ENCODE measurements around the gene MOB1B. TPM values are rescaled to one million over a fixed set of nuclear protein-coding genes. Genes with fewer than 3 reads are reported as not detected.

Gene MOB1B
- total RNA-seq, 1 donor from 2014 or later, result 26.0 TPM

DNA sequence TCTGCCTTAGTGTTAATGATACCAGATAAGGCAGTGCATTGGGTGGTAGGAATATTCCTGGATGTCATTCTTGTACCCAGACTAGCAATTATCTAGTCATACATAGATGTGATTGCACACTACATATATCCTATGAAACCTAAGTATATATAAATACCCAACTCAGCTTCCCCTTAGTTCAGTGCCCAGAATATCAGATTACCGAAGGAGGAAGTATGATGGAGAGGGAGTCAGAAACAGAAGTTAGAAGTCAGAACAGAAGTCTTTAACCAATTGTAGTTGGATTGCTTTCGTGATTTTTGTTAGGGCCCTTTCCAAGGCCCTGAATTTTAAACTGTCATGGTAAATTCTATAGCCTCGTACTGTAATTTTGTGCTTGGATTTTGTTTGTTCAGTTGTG is 42.9 kb downstream of the MOB1B start:
- H3K9me3 Mint-ChIP-seq (ENCODE audit: unreplicated experiment), result no peaks in the 10 kb centered on the region
- no peaks in the 10 kb centered on the region for H3K27me3 Mint-ChIP-seq (ENCODE audit: unreplicated experiment)
- H3K4me3 Mint-ChIP-seq (ENCODE audit: unreplicated experiment), result no peak overlapping the region
- H3K27ac Mint-ChIP-seq (ENCODE audit: unreplicated experiment), result peak overlapping the region; percentile 82
- no peak for DNase-seq (ENCODE audit: extremely low spot score, unreplicated experiment)
- H3K4me1 Mint-ChIP-seq (ENCODE audit: unreplicated experiment), result peaks cover 32% of the 10 kb centered on the region
- TF ChIP-seq, protein P1, sequence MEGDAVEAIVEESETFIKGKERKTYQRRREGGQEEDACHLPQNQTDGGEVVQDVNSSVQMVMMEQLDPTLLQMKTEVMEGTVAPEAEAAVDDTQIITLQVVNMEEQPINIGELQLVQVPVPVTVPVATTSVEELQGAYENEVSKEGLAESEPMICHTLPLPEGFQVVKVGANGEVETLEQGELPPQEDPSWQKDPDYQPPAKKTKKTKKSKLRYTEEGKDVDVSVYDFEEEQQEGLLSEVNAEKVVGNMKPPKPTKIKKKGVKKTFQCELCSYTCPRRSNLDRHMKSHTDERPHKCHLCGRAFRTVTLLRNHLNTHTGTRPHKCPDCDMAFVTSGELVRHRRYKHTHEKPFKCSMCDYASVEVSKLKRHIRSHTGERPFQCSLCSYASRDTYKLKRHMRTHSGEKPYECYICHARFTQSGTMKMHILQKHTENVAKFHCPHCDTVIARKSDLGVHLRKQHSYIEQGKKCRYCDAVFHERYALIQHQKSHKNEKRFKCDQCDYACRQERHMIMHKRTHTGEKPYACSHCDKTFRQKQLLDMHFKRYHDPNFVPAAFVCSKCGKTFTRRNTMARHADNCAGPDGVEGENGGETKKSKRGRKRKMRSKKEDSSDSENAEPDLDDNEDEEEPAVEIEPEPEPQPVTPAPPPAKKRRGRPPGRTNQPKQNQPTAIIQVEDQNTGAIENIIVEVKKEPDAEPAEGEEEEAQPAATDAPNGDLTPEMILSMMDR (IDR thresholded peaks at IDR 0.05), result no peak
- H3K36me3 Mint-ChIP-seq (ENCODE audit: unreplicated experiment), result peaks cover 3% of the 10 kb centered on the region

DNA sequence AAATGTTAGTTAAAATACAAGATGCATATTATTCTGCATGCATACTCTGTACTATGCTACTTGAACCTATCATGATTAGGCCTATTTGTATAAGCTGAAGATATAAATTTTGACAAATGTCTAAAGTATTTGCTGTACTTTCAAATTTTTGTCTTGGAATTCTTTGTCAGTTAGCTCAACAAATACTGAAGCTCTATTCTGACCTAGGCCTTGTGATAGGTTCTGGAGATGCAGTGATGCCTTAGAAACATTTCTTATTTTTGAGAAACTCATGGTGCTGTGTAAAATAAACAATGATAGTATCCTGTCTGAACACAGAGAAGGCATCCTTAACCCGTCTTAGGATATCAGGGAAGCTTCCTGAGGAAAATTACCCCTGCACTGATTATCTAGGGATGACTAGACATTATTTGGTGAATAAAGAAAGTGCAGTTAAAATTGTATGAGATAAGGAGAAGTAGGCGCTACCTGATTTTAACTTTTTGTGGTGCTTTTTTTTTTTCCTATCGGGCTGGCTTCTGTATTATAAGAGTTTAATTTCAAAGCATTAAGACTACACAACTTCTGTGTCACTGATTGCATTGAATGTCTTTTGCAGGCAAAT is 43.4 kb downstream of the MOB1B start:
- DNase-seq (ENCODE audit: extremely low spot score, unreplicated experiment), result no peak
- peaks cover 32% of the 10 kb centered on the region for H3K4me1 Mint-ChIP-seq (ENCODE audit: unreplicated experiment)
- H3K9me3 Mint-ChIP-seq (ENCODE audit: unreplicated experiment), result no peaks in the 10 kb centered on the region
- H3K27me3 Mint-ChIP-seq (ENCODE audit: unreplicated experiment), result no peaks in the 10 kb centered on the region
- H3K27ac Mint-ChIP-seq (ENCODE audit: unreplicated experiment), result peak overlapping the region; percentile 82
- peaks cover 2% of the 10 kb centered on the region for H3K36me3 Mint-ChIP-seq (ENCODE audit: unreplicated experiment)
- TF ChIP-seq, protein P1 (IDR thresholded peaks at IDR 0.05), result no peak
- no peak overlapping the region for H3K4me3 Mint-ChIP-seq (ENCODE audit: unreplicated experiment)

DNA sequence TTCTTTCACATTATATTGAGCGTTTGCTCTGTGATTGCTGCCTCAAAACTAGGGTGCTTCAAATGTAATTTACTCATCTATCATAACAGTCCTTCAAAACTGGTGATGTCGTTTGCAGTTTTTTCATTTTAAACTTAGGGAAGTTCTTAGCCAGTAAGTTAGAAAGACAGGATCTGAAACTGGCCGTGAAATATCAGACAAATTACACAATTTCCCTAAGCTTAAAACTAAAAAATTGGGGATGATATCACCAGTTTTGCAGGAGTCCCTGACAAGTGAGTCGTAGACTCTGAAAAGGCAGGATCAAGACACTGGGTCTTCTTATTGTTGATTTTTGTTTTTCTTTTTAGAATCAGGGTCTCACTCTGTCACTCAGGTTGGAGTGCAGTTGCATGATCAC is 44.8 kb downstream of the MOB1B start:
- Mint-ChIP-seq H3K36me3 (ENCODE audit: unreplicated experiment) (no peaks in the 10 kb centered on the region), H3K4me3 (ENCODE audit: unreplicated experiment) (no peak overlapping the region), H3K9me3 (ENCODE audit: unreplicated experiment) (no peaks in the 10 kb centered on the region), H3K4me1 (ENCODE audit: unreplicated experiment) (peaks cover 32% of the 10 kb centered on the region), H3K27ac (ENCODE audit: unreplicated experiment) (no peak overlapping the region), H3K27me3 (ENCODE audit: unreplicated experiment) (no peaks in the 10 kb centered on the region)
- DNase-seq (ENCODE audit: extremely low spot score, unreplicated experiment), result no peak
- TF ChIP-seq, protein P1 (IDR thresholded peaks at IDR 0.05), result no peak

DNA sequence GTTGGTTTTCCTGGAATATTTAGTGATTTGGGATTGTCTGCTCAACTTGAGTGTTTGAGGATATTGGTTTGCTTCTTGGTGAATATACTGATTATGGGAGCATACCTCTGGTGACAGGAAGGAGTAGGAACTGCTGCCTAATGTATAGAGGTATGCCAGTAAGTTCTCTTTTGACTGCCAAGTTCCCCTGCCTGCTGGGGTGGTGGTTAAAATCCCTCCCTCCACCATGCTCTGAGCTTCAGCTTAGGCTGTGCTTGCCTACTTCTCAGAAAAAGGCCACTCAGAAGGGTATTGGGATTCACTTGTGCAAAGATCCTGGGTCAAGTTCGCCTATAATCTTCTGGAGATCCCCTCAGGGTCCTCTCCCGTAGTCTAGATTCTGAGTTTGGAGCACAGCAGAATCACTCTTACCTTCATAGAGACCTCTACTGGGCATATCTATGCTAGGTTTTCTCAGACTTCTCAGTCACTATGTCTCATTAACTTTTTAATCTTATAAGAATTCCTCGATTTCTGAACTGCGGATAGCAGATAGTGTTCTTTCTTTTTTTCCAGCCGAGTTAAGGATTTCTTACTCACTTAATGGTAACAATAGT is 46.6 kb downstream of the MOB1B start:
- no peaks in the 10 kb centered on the region for H3K27me3 Mint-ChIP-seq (ENCODE audit: unreplicated experiment)
- no peak for DNase-seq (ENCODE audit: extremely low spot score, unreplicated experiment)
- no peaks in the 10 kb centered on the region for H3K9me3 Mint-ChIP-seq (ENCODE audit: unreplicated experiment)
- TF ChIP-seq, protein P1 (IDR thresholded peaks at IDR 0.05), result no peak
- no peak overlapping the region for H3K27ac Mint-ChIP-seq (ENCODE audit: unreplicated experiment)
- H3K4me1 Mint-ChIP-seq (ENCODE audit: unreplicated experiment), result peaks cover 32% of the 10 kb centered on the region
- H3K36me3 Mint-ChIP-seq (ENCODE audit: unreplicated experiment), result no peaks in the 10 kb centered on the region
- H3K4me3 Mint-ChIP-seq (ENCODE audit: unreplicated experiment), result no peak overlapping the region

DNA sequence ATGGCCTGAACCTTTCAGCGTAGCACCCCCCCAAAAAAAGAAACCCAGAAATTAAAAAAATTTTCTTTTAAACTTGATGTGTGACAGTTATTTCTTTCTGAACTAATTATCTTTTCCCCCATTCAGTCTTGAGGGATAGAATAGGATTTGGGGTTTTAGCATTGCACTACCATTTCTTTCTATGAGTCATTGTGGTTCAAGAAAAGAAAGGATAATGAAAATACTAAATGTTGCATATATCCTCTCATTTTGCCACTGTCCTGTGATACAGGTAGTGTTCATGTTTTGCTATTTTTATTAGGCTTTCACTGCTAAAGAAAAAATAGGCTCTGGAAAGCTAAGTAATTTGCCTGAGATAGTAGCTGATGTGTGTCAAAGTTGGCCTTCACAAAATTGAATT is 51.9 kb downstream of the MOB1B start:
- H3K4me1 Mint-ChIP-seq (ENCODE audit: unreplicated experiment), result peaks cover 7% of the 10 kb centered on the region
- no peaks in the 10 kb centered on the region for H3K36me3 Mint-ChIP-seq (ENCODE audit: unreplicated experiment)
- H3K9me3 Mint-ChIP-seq (ENCODE audit: unreplicated experiment), result no peaks in the 10 kb centered on the region
- DNase-seq (ENCODE audit: extremely low spot score, unreplicated experiment), result no peak
- H3K4me3 Mint-ChIP-seq (ENCODE audit: unreplicated experiment), result no peak overlapping the region
- no peak overlapping the region for H3K27ac Mint-ChIP-seq (ENCODE audit: unreplicated experiment)
- H3K27me3 Mint-ChIP-seq (ENCODE audit: unreplicated experiment), result no peaks in the 10 kb centered on the region
- TF ChIP-seq, protein P1 (IDR thresholded peaks at IDR 0.05), result no peak

All from osteocyte (in vitro differentiated cells).